H9 (cell line): ENCODE measurements around the gene PLA2G4E. TPM values are rescaled to one million over a fixed set of nuclear protein-coding genes. Genes with fewer than 3 reads are reported as not detected.

Experiments
- DNase-seq: peaks from one replicate; pipeline ENCODE4 v3.0.0-alpha.2; 2017
- H2AFZ ChIP-seq: one replicate; pipeline ENCODE4 v1.6.1; 2013; ENCODE audit warnings: mild to moderate bottlenecking, low read length, control low read depth, moderate library complexity
- H2AK5ac ChIP-seq: 2 replicates; pipeline ENCODE4 v1.6.1; 2013; ENCODE audit warnings: low read length, control low read depth, mixed read lengths; ENCODE audit not compliant: insufficient read length
- H2BK120ac ChIP-seq: one replicate; pipeline ENCODE4 v1.6.1; 2013; ENCODE audit warnings: low read depth, mild to moderate bottlenecking, low read length, control low read depth, inconsistent platforms; ENCODE audit not compliant: poor library complexity, severe bottlenecking
- H2BK12ac ChIP-seq: 2 replicates; pipeline ENCODE4 v1.6.1; 2013; ENCODE audit warnings: low read length, control low read depth, mixed read lengths, low read depth; ENCODE audit not compliant: insufficient read length
- H2BK15ac ChIP-seq: 2 replicates; pipeline ENCODE4 v1.6.1; 2013; ENCODE audit warnings: low read depth, low read length, control low read depth
- H2BK20ac ChIP-seq: one replicate; pipeline ENCODE4 v1.6.1; 2013; ENCODE audit warnings: low read depth, mild to moderate bottlenecking, low read length, control low read depth, inconsistent platforms; ENCODE audit not compliant: poor library complexity, severe bottlenecking
- H2BK5ac ChIP-seq: 2 replicates; pipeline ENCODE4 v1.6.1; 2013; ENCODE audit warnings: low read length, control low read depth, mixed read lengths; ENCODE audit not compliant: insufficient read length
- H3K14ac ChIP-seq: 2 replicates; pipeline ENCODE4 v1.6.1; 2013; ENCODE audit warnings: low read length, control low read depth; ENCODE audit not compliant: insufficient read depth
- H3K18ac ChIP-seq: 2 replicates; pipeline ENCODE4 v1.6.1; 2013; ENCODE audit warnings: low read depth, mild to moderate bottlenecking, mixed read lengths, low read length, control low read depth; ENCODE audit not compliant: insufficient read length
- H3K23ac ChIP-seq: 2 replicates; pipeline ENCODE4 v1.6.1; 2013; ENCODE audit warnings: low read length, control low read depth, mixed read lengths, low read depth; ENCODE audit not compliant: insufficient read length
- H3K23me2 ChIP-seq: 2 replicates; pipeline ENCODE4 v1.6.1; 2013; ENCODE audit warnings: low read depth, mild to moderate bottlenecking, mixed read lengths, low read length, control low read depth; ENCODE audit not compliant: insufficient read length, poor library complexity, severe bottlenecking
- H3K27ac ChIP-seq: 2 replicates; pipeline ENCODE4 v1.5.1; 2013; ENCODE audit warnings: low read length, control low read depth, mixed read lengths, low read depth; ENCODE audit not compliant: insufficient read length
- H3K27me3 ChIP-seq: 2 replicates; pipeline ENCODE4 v1.6.1; 2013; ENCODE audit warnings: low read length, control low read depth, inconsistent platforms; ENCODE audit not compliant: insufficient read depth
- H3K4ac ChIP-seq: 2 replicates; pipeline ENCODE4 v1.6.1; 2013; ENCODE audit warnings: low read depth, mild to moderate bottlenecking, control low read depth, inconsistent platforms, low read length, moderate library complexity
- H3K4me1 ChIP-seq: 2 replicates; pipeline ENCODE4 v1.6.1; 2013; ENCODE audit warnings: low read length, control low read depth, inconsistent platforms; ENCODE audit not compliant: insufficient read depth
- H3K4me2 ChIP-seq: 2 replicates; pipeline ENCODE4 v1.6.1; 2013; ENCODE audit warnings: low read length, control low read depth, mixed read lengths; ENCODE audit not compliant: insufficient read length, insufficient read depth
- H3K56ac ChIP-seq: 2 replicates; pipeline ENCODE4 v1.6.1; 2013; ENCODE audit warnings: low read depth, mild to moderate bottlenecking, mixed read lengths, low read length, control low read depth; ENCODE audit not compliant: insufficient read length
- H3K79me1 ChIP-seq: 2 replicates; pipeline ENCODE4 v1.6.1; 2013; ENCODE audit warnings: low read depth, mild to moderate bottlenecking, moderate library complexity, low read length, control low read depth, inconsistent platforms; ENCODE audit not compliant: insufficient read depth, poor library complexity, severe bottlenecking
- H3K79me2 ChIP-seq: 2 replicates; pipeline ENCODE4 v1.6.1; 2013; ENCODE audit warnings: low read length, control low read depth, inconsistent platforms; ENCODE audit not compliant: insufficient read depth
- H3K9ac ChIP-seq: 2 replicates; pipeline ENCODE4 v1.6.1; 2013; ENCODE audit warnings: low read length, control low read depth, mixed read lengths; ENCODE audit not compliant: insufficient read length; ENCODE audit errors: extremely low read depth
- H3K9me3 ChIP-seq: one replicate; pipeline ENCODE4 v1.6.1; 2013; ENCODE audit warnings: low read depth, low read length, inconsistent platforms; ENCODE audit not compliant: control insufficient read depth
- H3T11ph ChIP-seq: one replicate; pipeline ENCODE4 v1.6.1; 2013; ENCODE audit warnings: mild to moderate bottlenecking, low read length, control low read depth, inconsistent platforms
- H4K20me1 ChIP-seq: one replicate; pipeline ENCODE4 v1.6.1; 2013; ENCODE audit not compliant: control insufficient read depth, insufficient read length, insufficient read depth
- H4K5ac ChIP-seq: 2 replicates; pipeline ENCODE4 v1.6.1; 2013; ENCODE audit warnings: low read depth, mild to moderate bottlenecking, mixed read lengths, low read length, control low read depth; ENCODE audit not compliant: insufficient read length
- H4K8ac ChIP-seq: replicated peaks from 2 replicates; pipeline ENCODE4 v1.6.1; 2013; ENCODE audit warnings: low read length, control low read depth, mixed read lengths, low read depth; ENCODE audit not compliant: insufficient read length
- H4K91ac ChIP-seq: 2 replicates; pipeline ENCODE4 v1.6.1; 2013; ENCODE audit warnings: low read depth, mild to moderate bottlenecking, moderate library complexity, mixed read lengths, low read length, control low read depth; ENCODE audit not compliant: insufficient read length
- H3K27ac Mint-ChIP-seq, 3 experiments: 2 replicates in 2 of 3; 3 replicates in 1 of 3; pipeline ENCODE4 v1.8.0; 2020 to 2021; ENCODE audit warnings: mixed read lengths in 3 of 3, mild to moderate bottlenecking in 1 of 3, moderate library complexity in 1 of 3
- H3K27me3 Mint-ChIP-seq: 2 replicates; pipeline ENCODE4 v1.8.0; 2021; ENCODE audit warnings: low read depth, mild to moderate bottlenecking, moderate library complexity, mixed read lengths
- H3K36me3 Mint-ChIP-seq, 3 experiments: 2 replicates in 2 of 3; 3 replicates in 1 of 3; pipeline ENCODE4 v1.8.0; 2020 to 2021; ENCODE audit warnings: low read depth in 3 of 3, mixed read lengths in 3 of 3; ENCODE audit not compliant: insufficient read depth in 1 of 3
- H3K4me1 Mint-ChIP-seq, 2 experiments: 2 replicates each; pipeline ENCODE4 v1.8.0; 2020; ENCODE audit warnings: mixed read lengths in 2 of 2
- H3K4me3 Mint-ChIP-seq, 2 experiments: 2 replicates in 1 of 2; 3 replicates in 1 of 2; pipeline ENCODE4 v1.8.0; 2020 to 2021; ENCODE audit warnings: mild to moderate bottlenecking in 2 of 2, mixed read lengths in 2 of 2, moderate library complexity in 1 of 2
- H3K9me3 Mint-ChIP-seq, 2 experiments: 2 replicates in 1 of 2; 3 replicates in 1 of 2; pipeline ENCODE4 v1.8.0; 2020; ENCODE audit warnings: mild to moderate bottlenecking in 2 of 2, mixed read lengths in 2 of 2, moderate library complexity in 1 of 2
- WGBS: extraction: QIAGEN DNeasy Blood & Tissue Kit; methylation state at CpG from one replicate; pipeline ENCODE4 v1.1.7; 2013; ENCODE audit warnings: missing lambda C conversion rate, low lambda C conversion rate, mixed read lengths; ENCODE audit not compliant: insufficient read length; ENCODE audit errors: extremely low coverage; 5-methylcytosine and 5-hydroxymethylcytosine counted together
- total RNA-seq: library from RNA; stranded (reverse); gene quantifications from 2 replicates; pipeline ENCODE4 v1.2.1, GENCODE V29; 2021
- TF ChIP-seq, protein P1 (sequence below): fragments of 200-600 bp; sonication (generic); conservative IDR thresholded peaks from 3 replicates; pipeline ENCODE4 v1.8.0; 2021; ENCODE audit warnings: antibody characterized with exemption, mild to moderate bottlenecking

The PLA2G4E gene
- total RNA-seq, 1 experiment from 2014 or later, result not detected

DNA sequence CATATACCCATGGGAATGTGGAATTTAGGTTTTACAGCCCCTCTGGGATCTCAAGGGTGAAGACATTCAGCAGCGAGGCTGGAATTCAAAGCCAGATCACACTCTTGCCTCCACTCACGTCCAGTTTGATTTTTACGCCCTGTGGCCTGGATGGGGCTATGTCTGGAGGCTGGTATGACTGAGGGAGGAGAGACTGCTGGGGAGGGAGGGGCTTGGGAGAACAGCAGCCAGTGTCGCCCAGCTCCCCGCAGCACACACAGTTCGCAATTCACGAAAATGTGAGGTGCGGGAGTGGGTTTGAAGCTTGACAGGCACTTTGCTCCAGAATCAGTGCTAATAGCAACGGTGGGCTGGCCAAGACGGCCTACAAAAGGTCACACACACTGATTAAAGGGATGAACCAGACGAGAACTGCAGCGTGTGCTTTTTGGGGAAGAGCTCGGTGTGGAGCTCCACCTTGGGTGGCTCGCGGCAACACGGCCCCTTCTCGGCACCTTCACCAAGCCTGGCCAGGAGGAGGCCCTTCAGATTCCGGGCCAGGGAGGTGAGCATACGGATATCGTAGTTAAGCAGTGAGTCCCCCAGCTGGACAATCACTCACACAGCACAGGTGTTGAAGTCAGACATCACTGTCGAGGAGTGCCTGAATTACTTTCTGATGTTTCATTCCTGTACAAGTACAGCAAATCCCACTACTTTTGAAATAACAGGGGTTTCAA, 64.9 kb downstream of the PLA2G4E start:
- WGBS, result no CpG with 5 or more reads among the region's 21 CpGs
- Mint-ChIP-seq H3K4me1 (peaks cover 12 to 15% of the 10 kb centered on the region in 2 experiments), H3K27me3 (no peaks in the 10 kb centered on the region), H3K9me3 (no peaks in the 10 kb centered on the region), H3K27ac (peak overlapping the region in 1 of 3 experiments; percentile 39; a peak in 1 of 7 replicates), H3K4me3 (no peak overlapping the region), H3K36me3 (peaks cover 11 to 35% (median 27%) of the 10 kb centered on the region in 3 experiments; a peak in 6 of 7 replicates)
- Histone ChIP-seq H3K14ac (no peak overlapping the region), H4K91ac (no peak overlapping the region), H4K20me1 (no peaks in the 10 kb centered on the region), H3K18ac (no peak overlapping the region), H4K5ac (no peak overlapping the region), H3K4me2 (no peak overlapping the region), H2BK15ac (no peak overlapping the region), H2BK5ac (no peak overlapping the region), H3K4me1 (no peaks in the 10 kb centered on the region), H2BK12ac (no peak overlapping the region), H4K8ac (no peak overlapping the region), H2AK5ac (no peak overlapping the region), H3K9ac (no peak overlapping the region), H2AFZ (no peak overlapping the region), H3K27ac (no peak overlapping the region), H3K79me2 (no peaks in the 10 kb centered on the region; the same call in 1 of the 2 replicates), H3K4ac (no peak overlapping the region), H2BK20ac (no peak overlapping the region), H3K56ac (no peak overlapping the region), H3K27me3 (no peaks in the 10 kb centered on the region), H3K79me1 (peaks cover 8% of the 10 kb centered on the region), H3T11ph (no peak overlapping the region), H3K23me2 (no peaks in the 10 kb centered on the region), H3K9me3 (no peaks in the 10 kb centered on the region), H2BK120ac (no peak overlapping the region), H3K23ac (no peak overlapping the region)
- DNase-seq, result peak; percentile 52
- TF ChIP-seq, protein P1, sequence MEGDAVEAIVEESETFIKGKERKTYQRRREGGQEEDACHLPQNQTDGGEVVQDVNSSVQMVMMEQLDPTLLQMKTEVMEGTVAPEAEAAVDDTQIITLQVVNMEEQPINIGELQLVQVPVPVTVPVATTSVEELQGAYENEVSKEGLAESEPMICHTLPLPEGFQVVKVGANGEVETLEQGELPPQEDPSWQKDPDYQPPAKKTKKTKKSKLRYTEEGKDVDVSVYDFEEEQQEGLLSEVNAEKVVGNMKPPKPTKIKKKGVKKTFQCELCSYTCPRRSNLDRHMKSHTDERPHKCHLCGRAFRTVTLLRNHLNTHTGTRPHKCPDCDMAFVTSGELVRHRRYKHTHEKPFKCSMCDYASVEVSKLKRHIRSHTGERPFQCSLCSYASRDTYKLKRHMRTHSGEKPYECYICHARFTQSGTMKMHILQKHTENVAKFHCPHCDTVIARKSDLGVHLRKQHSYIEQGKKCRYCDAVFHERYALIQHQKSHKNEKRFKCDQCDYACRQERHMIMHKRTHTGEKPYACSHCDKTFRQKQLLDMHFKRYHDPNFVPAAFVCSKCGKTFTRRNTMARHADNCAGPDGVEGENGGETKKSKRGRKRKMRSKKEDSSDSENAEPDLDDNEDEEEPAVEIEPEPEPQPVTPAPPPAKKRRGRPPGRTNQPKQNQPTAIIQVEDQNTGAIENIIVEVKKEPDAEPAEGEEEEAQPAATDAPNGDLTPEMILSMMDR, result no peak; the same call in 1 of the 3 replicates
